Gastrocnemius medialis (tissue), 4 donors: Measurements from ENCODE around the gene GOLGA6A.

Experiments
- POLR2A ChIP-seq, 2 donors: fragments of 450-650 bp; IDR thresholded peaks; one replicate each; pipeline ENCODE4 v1.6.1; 2017; ENCODE audit warnings: antibody characterized with exemption in 2 of 2, mild to moderate bottlenecking in 2 of 2, moderate library complexity in 2 of 2
- TF ChIP-seq, protein P1 (sequence below), 5 experiments: fragments of 450-650 bp in 3 of 5; fragments of 200-600 bp in 2 of 5; sonication (generic) in 2 of 5; IDR thresholded peaks in 4 of 5; conservative IDR thresholded peaks in 1 of 5; 1 replicate in 4 of 5; 2 replicates in 1 of 5; pipeline ENCODE4 v1.5.1; 2016 to 2019; ENCODE audit warnings: antibody characterized with exemption in 5 of 5, mild to moderate bottlenecking in 3 of 5, moderate library complexity in 3 of 5

DNA sequence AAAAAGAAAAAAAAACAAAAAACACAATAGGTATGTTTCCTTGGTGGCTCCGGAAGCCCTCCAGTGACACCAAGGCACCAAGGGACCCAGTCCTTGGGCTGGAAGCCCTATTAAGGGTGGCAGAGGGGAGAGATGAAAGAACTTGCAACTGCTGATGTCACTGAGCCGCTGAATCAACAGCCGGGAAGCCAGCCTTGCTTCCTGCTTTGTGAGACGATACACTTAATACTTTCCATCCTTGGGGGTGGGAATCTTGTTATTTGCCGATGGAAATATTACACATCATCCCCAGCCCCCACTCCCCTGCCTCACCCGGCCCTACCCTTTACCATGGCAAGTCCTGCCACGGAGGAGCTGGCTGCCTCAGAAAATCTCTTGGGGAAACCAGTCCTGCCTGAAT lies 42.4 kb upstream of the GOLGA6A start:
- TF ChIP-seq, protein P1, sequence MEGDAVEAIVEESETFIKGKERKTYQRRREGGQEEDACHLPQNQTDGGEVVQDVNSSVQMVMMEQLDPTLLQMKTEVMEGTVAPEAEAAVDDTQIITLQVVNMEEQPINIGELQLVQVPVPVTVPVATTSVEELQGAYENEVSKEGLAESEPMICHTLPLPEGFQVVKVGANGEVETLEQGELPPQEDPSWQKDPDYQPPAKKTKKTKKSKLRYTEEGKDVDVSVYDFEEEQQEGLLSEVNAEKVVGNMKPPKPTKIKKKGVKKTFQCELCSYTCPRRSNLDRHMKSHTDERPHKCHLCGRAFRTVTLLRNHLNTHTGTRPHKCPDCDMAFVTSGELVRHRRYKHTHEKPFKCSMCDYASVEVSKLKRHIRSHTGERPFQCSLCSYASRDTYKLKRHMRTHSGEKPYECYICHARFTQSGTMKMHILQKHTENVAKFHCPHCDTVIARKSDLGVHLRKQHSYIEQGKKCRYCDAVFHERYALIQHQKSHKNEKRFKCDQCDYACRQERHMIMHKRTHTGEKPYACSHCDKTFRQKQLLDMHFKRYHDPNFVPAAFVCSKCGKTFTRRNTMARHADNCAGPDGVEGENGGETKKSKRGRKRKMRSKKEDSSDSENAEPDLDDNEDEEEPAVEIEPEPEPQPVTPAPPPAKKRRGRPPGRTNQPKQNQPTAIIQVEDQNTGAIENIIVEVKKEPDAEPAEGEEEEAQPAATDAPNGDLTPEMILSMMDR (IDR thresholded peaks at IDR 0.05 in 4 of 5, conservative IDR thresholded peaks at IDR 0.05 in 1 of 5), result no peak
- no peak for TF ChIP-seq POLR2A (IDR thresholded peaks at IDR 0.05)
